ENCODE measurements around the gene FHOD3.
"Not testable (repeated sequence)": the region's sequence is repeated elsewhere in the genome, so short reads cannot be mapped to it uniquely, and the experiment has no call there.

The FHOD3 gene

GRCh38 chr18:36756242-36756641, 458.7 kb downstream of the FHOD3 start:
- intact Hi-C loops (cut with DNase I): loop anchor here (5.0 kb wide), 3 partner anchors 459 to 659 kb away; partner anchors contain the start of gene FHOD3

GRCh38 chr18:36757081-36757480, 459.6 kb downstream of the FHOD3 start:
- no peak for DNase-seq
- intact Hi-C loops (cut with DNase I): loop anchor here (1.0 to 5.0 kb wide), 4 partner anchors 69 to 660 kb away; partner anchors contain the start of gene FHOD3

More at GRCh38 chr18:36756242-36756641, 458.7 kb downstream of the FHOD3 start:
- no peak for DNase-seq

- no peak for DNase-seq
- intact Hi-C loops (cut with DNase I): loop anchor here (1.0 to 5.0 kb wide), 4 partner anchors 70 to 661 kb away; partner anchors contain the start of gene FHOD3
These were observed 460.5 kb downstream of the FHOD3 start for GRCh38 chr18:36757991-36758390.

DNA sequence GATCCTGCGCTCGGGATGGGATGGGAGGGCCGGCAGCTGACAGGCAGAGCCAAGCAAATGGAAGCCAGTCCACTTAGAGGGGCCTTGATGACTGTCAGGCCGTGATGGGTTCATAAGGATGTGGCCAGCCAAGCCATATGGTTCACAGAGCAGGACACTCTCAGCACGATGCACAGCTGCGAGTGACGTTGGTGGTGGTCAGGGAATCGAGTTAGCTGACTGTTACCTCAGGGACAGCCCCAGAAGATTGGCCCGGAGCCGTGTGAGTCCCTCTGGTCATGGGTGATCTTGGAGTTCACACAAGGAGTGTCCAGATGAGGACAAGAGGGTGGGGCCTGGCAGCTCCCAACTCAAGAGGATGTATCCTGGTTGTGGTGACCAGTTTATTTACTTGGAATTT, 461.1 kb downstream of the FHOD3 start:
- intact Hi-C loops (cut with DNase I): loop anchor here (5.0 kb wide), 3 partner anchors 461 to 661 kb away; partner anchors contain the start of gene FHOD3
- peak in 1 of 10 donors; percentile 69 for DNase-seq

GRCh38 chr18:36759167-36759776, 461.8 kb downstream of the FHOD3 start:
- DNase-seq: no peak
- intact Hi-C loops (cut with DNase I): loop anchor here (5.0 kb wide), 3 partner anchors 462 to 662 kb away; partner anchors contain the start of gene FHOD3

GRCh38 chr18:36760598-36760997, 463.1 kb downstream of the FHOD3 start:
- DNase-seq: no peak
- intact Hi-C loops (cut with DNase I): no loop called here

DNA sequence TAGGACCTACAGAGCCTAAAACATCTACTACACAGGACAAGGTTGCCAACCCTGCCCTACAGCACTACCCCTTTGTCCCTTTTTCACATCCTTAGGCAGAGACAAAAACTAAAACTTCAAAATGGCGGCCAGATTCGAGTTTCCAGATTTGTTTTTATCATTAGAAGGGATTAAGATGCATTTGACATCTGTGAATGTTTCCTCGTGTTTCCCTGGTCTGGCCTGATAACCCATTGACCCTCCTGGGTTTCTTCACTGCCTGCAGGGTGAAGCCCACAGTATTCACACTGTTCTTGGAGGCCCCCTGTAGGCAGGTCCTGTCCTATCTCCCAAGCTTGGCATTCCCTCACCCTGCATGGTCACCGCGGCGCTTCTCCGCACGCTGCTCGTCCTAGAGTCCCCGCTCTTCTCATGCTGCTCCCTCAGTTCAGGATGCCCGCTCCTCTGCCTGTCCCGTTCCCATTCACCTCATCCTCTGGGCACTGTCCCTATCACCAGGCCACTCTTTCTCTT, 463.7 kb downstream of the FHOD3 start:
- intact Hi-C loops (cut with DNase I): no loop called here
- no peak for DNase-seq

DNA sequence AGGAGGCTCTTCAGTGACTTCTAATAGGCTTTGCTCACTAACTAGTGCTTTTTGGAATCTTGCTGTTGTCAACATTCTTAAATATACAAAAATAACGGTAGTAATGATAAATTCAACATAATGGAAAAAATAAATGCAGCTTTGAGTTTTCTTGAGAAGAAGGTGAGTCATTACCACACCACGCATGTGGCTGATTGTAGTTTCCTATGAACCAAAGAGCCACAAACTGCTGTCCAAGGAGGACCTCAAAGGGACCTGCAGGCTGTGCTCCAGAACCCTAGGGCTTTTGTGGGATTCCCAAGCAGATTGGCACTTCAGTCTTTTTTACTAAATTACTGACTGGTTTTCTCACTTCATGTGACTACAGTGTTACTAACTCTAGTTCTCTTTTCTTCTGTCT, 464.6 kb downstream of the FHOD3 start:
- intact Hi-C loops (cut with DNase I): no loop called here
- no peak for DNase-seq

GRCh38 chr18:36762965-36763364, 465.5 kb downstream of the FHOD3 start:
- intact Hi-C loops (cut with DNase I); DNase-seq: not testable (repeated sequence)

DNA sequence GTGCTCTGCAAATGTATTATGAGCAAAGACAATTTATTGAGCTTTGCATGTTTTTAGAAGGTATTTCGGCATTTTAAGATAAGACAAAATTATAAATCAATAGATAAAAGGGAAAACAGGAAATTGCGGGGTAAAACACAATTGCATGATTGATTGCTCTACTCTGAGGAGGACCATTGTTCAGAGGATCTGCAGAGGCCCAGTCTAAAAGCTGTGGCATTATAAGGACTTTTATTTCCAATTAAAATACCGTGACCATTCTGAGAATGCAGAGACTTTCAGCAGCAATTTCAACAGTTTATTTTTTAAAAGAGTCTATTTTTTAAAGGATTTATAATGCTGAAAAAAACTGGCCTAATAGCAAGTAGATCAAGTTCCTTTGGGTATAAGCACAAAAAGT, 469.3 kb downstream of the FHOD3 start:
- intact Hi-C loops (cut with DNase I): loop anchor here (5.0 kb wide), 1 partner anchor 40 kb away; no protein-coding TSS in a partner anchor
- DNase-seq: no peak

GRCh38 chr18:36769172-36769571, 471.7 kb downstream of the FHOD3 start:
- intact Hi-C loops (cut with DNase I): loop anchor here (5.0 kb wide), 1 partner anchor 38 kb away; no protein-coding TSS in a partner anchor
- DNase-seq: peak in 1 of 10 donors; percentile 57

- intact Hi-C loops (cut with DNase I): loop anchor here (5.0 kb wide), 1 partner anchor 38 kb away; no protein-coding TSS in a partner anchor
These were observed 472.2 kb downstream of the FHOD3 start for GRCh38 chr18:36769611-36770314.

DNA sequence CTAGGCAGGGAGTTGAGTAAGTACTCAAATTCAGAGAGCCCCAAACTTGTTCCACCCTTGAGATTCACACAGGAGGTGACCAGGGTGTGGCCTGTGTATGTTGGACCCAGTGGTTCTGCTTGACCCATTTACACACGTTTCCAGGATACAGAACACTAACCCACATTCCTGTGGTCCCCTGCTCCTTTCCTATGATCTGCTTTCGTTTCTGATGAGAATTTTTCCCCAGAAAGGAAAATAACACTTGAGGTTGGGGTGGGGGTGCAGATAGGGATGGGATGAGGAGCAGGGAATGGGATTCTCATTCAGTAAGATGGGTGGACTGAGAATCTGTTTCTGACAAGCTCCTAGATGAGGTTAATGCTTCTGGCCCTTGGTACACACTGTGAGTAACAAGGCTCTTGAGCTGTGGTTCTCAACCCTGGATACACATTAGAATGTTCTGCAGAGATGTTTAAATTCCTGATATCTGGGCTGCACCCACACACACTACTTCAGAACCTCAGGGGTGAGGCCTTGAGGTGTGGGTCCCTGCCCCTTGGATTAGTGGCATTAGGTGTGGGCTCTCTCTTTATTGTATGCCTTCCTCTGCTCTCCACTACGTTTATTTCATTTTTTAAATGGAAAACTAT, 472.9 kb downstream of the FHOD3 start:
- DNase-seq: no peak
- intact Hi-C loops (cut with DNase I): no loop called here

More at GRCh38 chr18:36769611-36770314, 472.2 kb downstream of the FHOD3 start:
- DNase-seq: peak in 1 of 10 donors; percentile 66

GRCh38 chr18:36771245-36771644, 473.7 kb downstream of the FHOD3 start:
- intact Hi-C loops (cut with DNase I): no loop called here

DNA sequence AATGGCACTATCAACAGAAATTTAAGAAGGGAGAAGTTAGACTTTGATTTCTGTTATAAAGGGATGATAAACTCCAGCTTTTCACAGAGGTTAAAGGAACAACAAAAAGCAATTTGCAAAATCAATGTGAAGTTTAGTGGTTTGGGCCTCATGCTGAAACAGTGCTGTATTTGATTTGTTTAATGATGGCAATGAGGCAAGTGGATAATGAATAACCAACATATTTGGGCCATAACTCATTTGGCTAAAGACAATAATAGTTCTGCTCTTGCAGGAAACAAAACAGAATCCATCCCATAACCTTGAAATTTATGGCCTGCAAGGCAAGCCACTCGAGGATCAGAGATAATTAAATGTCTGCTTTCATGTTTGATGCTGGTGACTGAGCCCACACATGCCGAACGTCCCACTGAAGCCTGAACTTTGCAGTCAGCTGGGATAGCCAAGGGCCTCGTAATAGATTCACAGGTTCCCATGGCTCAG, 474.8 kb downstream of the FHOD3 start:
- intact Hi-C loops (cut with DNase I): no loop called here
- no peak for DNase-seq

More at GRCh38 chr18:36771245-36771644, 473.7 kb downstream of the FHOD3 start:
- DNase-seq: no peak

DNA sequence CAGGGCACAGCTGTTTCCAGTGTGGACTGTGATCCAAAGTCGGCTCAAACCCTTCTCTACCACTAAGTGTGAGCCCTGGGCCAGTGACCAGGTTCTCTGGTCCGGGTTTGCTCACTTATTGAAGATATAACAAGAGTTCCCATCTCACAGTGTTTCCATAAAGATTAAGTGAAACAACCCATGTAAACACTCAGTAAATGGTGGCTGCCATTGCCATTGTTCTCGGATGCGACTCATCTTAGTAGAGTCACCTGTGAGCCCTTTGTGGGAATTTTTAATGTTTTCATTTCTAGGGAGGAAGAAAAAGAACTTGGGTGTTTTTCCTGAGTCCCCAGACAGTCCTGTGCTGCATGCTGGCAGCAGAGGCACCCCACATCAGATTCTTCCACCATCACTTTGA, 477.9 kb downstream of the FHOD3 start:
- DNase-seq: no peak

DNA sequence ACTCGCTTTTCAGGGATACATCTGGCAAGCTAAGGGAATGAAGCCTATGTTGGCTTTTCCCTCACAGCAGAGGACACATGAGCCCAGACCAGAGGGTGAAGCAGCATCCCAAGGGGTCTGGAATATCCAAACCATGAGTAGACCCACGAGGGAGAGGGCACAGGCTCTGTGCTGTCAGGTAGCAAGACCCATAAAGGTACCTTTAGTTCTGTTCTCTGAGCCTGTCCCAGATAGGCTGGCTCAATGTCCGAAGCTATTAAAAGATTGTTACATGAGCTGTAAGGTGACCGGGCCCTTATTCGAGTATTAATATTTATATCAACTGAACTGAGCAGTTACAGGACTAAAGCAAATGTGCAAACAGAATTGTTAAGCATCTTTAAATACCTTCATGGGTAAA, 479.1 kb downstream of the FHOD3 start:
- intact Hi-C loops (cut with DNase I): no loop called here
- DNase-seq: no peak

More for the DNA sequence above, 477.9 kb downstream of the FHOD3 start:
- intact Hi-C loops (cut with DNase I): no loop called here

- intact Hi-C loops (cut with DNase I): no loop called here
- no peak for DNase-seq
These were observed 480.1 kb downstream of the FHOD3 start for GRCh38 chr18:36777566-36777965.

DNA sequence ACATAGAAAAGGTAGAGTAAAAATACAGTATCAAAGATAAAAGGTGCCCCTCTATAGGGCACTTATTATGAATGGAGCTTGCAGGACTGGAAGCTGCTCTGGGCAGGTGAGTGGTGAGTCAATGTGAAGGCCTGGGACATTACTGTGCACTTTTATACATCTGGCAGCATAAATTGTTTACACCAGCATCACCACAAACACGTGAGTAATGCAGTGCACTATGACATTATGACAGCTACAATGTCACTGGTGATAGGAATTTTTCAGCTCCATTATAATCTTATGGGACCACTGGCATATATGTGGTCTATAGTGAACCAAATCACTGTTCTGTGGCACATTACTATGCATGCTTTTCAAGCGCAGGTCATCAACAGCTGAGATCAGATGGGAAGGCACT, 483.2 kb downstream of the FHOD3 start:
- intact Hi-C loops (cut with DNase I): no loop called here
- no peak for DNase-seq

GRCh38 chr18:36782710-36783109, 485.2 kb downstream of the FHOD3 start:
- no peak for DNase-seq
- intact Hi-C loops (cut with DNase I): no loop called here

- intact Hi-C loops (cut with DNase I): no loop called here
- DNase-seq: no peak
These were observed 486.3 kb downstream of the FHOD3 start for GRCh38 chr18:36783792-36784191.
